GM18517 (cell line): ENCODE measurements around the gene TSPAN3.

Experiments used
- ATAC-seq: cut with Tn5 transposase; IDR thresholded peaks from one replicate; pipeline ENCODE4 v1.9.1; 2021; ENCODE audit warnings: mild to moderate bottlenecking, moderate library complexity; ENCODE audit not compliant: unreplicated experiment

The TSPAN3 gene

GRCh38 chr15:77085297-77085696 is 14.4 kb upstream of the TSPAN3 start:
- ATAC-seq, result no peak

DNA sequence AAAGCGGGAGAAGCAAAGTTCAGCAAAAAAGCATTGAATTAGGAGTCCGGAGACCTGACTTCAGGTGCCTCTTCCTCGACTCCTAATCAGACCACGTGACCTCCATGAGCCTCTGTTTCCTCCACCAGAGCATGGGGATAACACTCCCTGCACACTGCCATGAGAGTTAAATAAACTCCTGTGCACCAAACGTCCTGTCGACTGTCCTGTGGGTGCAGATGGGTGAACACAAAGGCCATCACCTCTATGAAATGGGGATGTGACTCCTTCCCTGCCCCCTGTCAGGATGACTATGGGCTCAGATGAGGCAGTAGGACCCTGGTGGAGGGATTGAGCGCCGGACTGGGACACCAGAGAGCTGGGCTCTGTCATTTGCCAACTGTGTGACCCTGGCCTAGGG is 13.5 kb upstream of the TSPAN3 start:
- ATAC-seq, result no peak

DNA sequence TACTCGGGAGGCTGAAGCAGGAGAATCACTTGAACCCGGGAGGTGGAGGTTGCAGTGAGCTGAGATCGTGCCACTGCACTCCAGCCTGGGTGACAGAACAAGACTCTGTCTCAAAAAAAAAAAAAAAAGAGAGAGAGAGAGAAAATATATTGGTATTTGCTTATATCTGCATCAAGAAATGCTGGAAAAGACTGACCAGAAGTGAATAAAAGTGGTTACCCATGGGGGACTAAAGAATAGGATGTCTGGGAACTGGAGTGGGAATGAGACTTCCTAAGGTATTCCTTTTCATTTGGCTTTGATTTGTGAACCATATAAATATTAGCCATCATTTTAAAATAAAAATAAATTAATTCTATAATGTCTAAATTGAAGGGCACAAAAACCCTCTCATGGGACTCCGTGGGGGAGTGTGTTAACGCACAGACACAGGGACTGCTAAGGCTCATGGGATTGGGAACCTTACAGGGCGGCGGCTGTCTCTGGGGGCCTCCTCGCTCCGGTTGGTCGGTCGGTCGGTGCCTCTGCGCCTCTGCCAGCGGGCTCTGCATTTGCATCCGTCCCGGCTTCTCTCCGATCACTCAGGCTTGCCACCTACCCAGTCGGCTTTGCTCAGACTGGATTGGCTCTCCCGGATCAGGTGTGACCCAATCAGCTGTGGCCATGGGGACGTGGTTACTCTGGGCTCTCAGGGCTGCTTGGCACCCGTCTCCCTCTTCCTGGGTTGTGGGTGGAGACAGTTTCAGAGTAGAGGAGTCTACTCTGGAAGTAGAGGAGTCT is 12.7 kb upstream of the TSPAN3 start:
- no peak for ATAC-seq

GRCh38 chr15:77081971-77082370 is 11.1 kb upstream of the TSPAN3 start:
- ATAC-seq, result no peak

DNA sequence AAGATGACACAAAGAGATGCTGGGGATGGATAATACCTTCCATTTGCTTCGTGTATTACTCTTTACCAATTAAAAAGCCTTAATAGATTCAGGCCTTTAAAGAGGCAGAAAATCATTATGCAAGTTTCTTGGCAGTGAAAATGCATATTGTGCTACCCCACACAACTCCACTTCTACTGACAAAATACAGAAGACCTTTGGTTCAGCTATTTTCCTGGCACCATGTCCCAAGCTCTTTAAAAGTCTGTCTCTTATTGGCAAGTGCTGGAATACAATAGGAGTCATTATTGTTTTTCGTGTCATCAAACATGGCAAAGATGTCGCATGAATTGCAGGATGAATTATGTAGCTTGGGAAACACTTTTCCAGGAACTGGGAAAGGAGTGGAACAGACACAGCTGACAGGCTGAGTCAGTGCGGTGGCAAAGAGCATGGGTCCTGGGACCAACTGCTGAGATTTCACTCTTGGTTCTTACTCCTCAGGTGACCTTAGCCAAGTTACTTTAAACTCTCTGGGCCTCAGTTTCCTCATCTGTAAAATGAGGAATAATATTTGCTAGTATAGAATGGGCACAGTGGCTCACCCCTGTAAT is 5.5 kb upstream of the TSPAN3 start:
- no peak for ATAC-seq

- ATAC-seq, result no peak
These were observed 4.6 kb upstream of the TSPAN3 start for GRCh38 chr15:77075528-77075927.

DNA sequence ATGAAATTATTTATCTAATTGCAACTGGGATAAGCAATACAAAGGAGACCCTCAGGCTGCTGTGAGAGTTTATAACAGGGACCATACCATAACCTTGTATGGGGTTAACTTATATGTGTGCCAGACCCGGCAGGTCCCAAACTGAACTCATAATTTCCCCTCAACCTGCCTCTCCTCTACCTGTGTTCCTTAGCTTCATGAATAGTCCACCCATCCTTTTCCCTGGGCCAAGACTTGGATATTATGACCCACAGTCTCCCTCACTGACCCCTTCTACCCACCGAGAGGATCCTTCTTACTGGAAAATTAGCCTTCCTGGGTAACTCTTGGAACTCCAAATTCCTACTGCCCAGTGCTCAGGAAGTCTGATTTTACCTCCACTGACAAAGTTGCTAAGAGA is 3.4 kb upstream of the TSPAN3 start:
- no peak for ATAC-seq

DNA sequence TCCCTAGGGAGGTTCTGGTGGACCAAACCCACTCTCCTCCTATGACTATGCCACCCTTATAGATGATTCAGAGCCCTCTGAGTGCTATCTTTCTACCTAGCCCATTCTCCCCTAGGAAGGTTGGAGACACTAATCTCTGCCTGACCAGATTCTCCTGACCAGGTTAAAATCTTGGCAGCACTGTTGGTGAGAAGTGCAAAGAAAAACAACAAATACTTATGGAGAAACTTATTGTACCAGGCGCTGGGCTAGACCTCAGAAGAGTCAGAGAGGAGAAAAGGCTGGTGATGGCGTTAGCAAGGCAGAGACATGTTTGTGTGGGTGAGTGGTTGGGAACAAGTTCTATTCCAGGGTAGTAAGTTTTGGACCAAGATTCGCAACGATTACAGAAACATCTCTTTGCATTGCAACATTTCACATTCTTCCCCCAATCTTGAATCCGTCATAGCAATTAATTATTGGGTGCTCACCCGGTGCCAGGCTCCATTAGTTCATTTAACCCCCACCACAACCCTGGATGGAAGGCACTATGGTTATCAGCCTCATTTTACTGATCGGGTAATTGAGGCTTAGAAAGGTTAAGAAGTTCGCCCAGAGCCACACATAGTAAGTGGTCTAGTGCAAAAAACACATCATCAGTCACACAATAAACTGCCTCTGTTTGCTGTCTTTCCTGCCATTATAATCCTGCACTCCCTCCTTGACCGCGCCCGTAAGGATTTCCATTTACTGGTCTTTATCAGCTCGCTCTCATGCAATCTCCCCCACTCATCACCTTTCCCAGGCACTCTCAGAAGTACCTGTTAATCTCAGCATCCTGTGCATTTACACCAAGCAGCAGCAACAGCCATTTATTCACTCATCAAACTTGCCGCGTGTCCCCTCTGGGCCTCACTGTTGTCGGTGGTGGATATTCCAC is 655 bp upstream of the TSPAN3 start:
- ATAC-seq, result no peak

- ATAC-seq, result no peak
These were observed 772 bp downstream of the TSPAN3 start for GRCh38 chr15:77070180-77070494.

- no peak for ATAC-seq
These were observed 1.3 kb downstream of the TSPAN3 start for GRCh38 chr15:77069521-77070121.

DNA sequence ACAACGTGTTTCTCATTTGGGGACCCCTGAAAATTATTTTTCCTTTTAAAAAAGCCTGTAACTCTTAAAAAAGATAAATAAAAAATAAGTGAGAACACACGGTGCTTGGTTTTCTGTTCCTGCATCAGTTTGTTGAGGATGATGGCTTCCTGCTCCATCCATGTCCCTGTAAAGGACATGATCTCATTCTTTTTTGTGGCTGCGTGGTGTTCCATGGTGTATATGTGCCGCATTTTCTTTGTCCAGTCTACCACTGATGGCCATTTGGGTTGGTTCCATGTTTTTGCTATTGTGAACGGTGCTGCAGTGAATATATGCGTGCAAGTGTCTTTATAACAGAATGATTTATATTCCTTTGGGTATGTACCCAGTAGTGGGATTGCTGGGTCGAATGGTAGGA is 2.3 kb downstream of the TSPAN3 start:
- ATAC-seq, result no peak

DNA sequence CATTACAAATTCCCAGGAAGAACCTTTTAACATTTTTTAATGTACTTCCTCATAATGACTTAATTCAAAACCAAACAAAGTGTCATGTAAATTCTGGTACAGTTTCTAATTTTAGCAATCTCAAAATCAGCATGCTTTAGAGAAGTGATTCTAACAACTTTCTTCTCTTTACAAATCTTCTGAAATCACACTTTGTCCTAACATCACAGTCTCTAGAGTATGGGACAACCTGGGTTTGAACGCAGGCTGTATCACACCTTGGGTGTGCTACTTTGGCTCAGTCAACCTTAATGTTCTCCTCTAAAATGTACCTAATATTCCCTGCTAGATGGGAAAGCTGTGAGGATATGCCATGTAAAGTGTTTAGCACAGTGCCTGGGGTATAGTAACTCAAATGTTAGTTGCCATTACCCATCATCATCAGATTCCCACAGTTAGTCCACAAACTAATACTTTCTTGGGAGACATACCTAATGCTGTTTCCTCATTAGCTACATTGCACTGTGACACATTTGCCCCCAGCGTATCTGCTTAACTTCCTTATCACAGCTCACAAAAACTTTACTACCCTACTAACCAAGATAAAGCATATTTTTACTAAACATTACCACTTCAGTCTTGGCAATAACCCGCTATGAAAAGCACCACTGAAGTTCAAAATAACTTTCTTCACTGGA is 3.1 kb downstream of the TSPAN3 start:
- no peak for ATAC-seq

- ATAC-seq, result no peak
These were observed 3.8 kb downstream of the TSPAN3 start for GRCh38 chr15:77066971-77067690.

- no peak for ATAC-seq
These were observed 6.2 kb downstream of the TSPAN3 start for GRCh38 chr15:77064539-77065308.

DNA sequence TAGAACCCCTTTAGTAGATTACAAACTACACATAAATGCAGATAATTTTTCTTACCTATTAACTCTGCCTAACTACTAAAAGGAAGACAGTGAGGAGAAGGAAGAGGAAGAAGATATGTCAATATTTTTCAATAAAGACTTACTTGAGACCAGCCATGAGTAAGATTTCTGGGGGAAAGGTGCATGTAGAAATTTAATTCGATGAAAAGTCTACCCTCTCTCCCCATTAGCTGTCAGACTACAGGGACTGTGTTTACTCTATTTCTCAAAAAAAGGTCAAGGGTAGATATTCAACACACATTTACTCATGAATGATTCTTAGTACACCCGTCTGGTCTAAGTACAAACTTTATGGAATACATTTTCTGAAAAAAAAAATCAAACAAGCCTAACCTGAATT is 6.8 kb downstream of the TSPAN3 start:
- no peak for ATAC-seq

DNA sequence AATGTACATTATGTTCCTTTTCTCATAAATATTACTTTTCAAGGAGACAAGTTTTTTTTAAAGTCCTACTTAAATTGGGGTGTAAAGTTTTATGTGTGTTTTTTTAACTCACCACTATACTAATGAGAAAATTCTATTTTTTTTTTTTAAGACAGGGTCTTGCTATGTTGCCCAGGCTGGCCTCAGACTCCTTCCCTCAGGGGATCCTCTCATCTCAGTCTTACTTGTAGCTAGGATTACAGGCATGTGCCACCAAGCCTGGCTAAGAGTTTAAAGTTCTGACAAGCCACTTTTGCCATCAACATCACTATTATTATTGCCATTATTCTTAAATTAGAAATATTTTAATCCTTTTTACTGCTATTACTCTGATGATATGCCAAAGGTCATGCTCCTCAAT is 7.7 kb downstream of the TSPAN3 start:
- ATAC-seq, result no peak

GRCh38 chr15:77060546-77060945 is 10.4 kb downstream of the TSPAN3 start:
- ATAC-seq, result no peak

DNA sequence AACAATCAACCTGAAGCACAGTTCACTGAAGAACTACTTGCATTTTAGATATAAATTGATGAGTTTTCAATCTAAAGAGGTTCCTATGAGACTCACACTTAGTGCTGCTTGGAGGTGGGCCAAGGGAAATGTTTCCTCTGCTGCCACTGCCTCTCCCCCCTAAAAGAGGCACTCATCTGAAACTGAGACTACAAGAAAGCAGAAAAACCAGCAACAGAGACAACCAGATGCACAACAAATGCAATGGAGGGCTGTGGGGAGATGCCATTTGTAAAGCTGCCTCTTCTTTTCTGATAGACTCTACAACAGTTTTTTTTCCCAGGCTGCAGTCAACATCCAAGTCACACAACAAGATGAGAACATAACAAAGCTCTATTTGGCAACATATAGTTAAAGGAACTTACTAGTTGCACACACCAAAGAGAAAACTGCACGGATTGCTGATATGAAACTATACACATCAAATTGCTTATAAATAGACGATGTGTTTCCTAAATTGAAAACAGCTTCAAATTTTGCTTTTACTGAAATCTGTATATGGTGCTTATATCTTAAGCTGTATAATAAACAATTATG is 11.0 kb downstream of the TSPAN3 start:
- no peak for ATAC-seq

DNA sequence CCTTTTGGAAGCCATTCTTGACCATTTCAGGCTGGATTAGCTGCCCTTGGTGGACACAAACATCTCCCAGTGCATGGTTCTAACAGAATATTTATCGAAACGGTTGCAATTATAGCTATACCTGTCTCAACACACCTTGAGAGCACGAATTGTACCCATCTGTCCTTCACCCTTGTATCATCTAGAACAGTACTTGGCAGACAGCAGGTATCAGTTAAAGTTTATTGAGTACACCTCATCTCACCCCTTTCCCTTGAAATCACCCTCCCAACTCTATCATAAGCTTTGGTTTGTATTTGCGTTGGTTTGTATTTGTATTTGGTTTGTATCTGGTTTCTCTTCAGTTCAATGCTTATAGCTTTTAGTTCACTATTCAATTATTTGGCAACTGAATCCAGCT is 12.4 kb downstream of the TSPAN3 start:
- no peak for ATAC-seq
